HG03175 (cell line): ENCODE data around the gene TBX3.

ENCODE experiments used
- ATAC-seq: cut with Tn5 transposase; IDR thresholded peaks from one replicate; pipeline ENCODE4 v1.9.1; 2021; ENCODE audit warnings: mild to moderate bottlenecking, moderate library complexity; ENCODE audit not compliant: unreplicated experiment

Gene TBX3

GRCh38 chr12:114669401-114670290, 14.3 kb downstream of the TBX3 start:
- ATAC-seq, result no peak

GRCh38 chr12:114668886-114669288, 15.1 kb downstream of the TBX3 start:
- ATAC-seq, result no peak

- ATAC-seq, result no peak
Measured at GRCh38 chr12:114668151-114668885, 15.7 kb downstream of the TBX3 start.

GRCh38 chr12:114667669-114668150, 16.3 kb downstream of the TBX3 start:
- ATAC-seq, result no peak

GRCh38 chr12:114666746-114667668, 17.0 kb downstream of the TBX3 start:
- ATAC-seq, result no peak

GRCh38 chr12:114665411-114666260, 18.3 kb downstream of the TBX3 start:
- no peak for ATAC-seq

- no peak for ATAC-seq
Measured at GRCh38 chr12:114664651-114665320, 19.2 kb downstream of the TBX3 start.

- ATAC-seq, result no peak
Measured at GRCh38 chr12:114662512-114663177, 21.3 kb downstream of the TBX3 start.

GRCh38 chr12:114661245-114661644, 22.7 kb downstream of the TBX3 start:
- ATAC-seq, result no peak

- ATAC-seq, result no peak
Measured at GRCh38 chr12:114659084-114659483, 24.9 kb downstream of the TBX3 start.

- no peak for ATAC-seq
Measured at GRCh38 chr12:114658002-114658441, 26.0 kb downstream of the TBX3 start.

- no peak for ATAC-seq
Measured at GRCh38 chr12:114657597-114657920, 26.4 kb downstream of the TBX3 start.

- no peak for ATAC-seq
Measured at GRCh38 chr12:114656906-114657596, 26.9 kb downstream of the TBX3 start.

GRCh38 chr12:114655934-114656749, 27.8 kb downstream of the TBX3 start:
- ATAC-seq, result no peak

GRCh38 chr12:114649585-114649984, 34.4 kb downstream of the TBX3 start:
- no peak for ATAC-seq

GRCh38 chr12:114648711-114649110, 35.3 kb downstream of the TBX3 start:
- ATAC-seq, result no peak

GRCh38 chr12:114638790-114639435, 45.1 kb downstream of the TBX3 start:
- no peak for ATAC-seq
